Loucy (cell line): Measurements from ENCODE around the gene RERE.

Source experiments
- H2AFZ ChIP-seq: fragments of 200-600 bp; sonication (generic); 2 replicates; pipeline ENCODE4 v1.6.0; 2016; ENCODE audit warnings: antibody characterized with exemption, mild to moderate bottlenecking, low read length, moderate library complexity
- H3F3A ChIP-seq: fragments of 200-600 bp; 2 replicates; pipeline ENCODE4 v1.6.0; 2016; ENCODE audit warnings: antibody characterized with exemption, low read depth, mild to moderate bottlenecking
- H3K27me3 ChIP-seq: fragments of 200-600 bp; sonication (generic); 2 replicates; pipeline ENCODE4 v1.6.1; 2014; ENCODE audit warnings: low read length, mild to moderate bottlenecking; ENCODE audit not compliant: insufficient read depth, poor library complexity, severe bottlenecking
- H3K36me3 ChIP-seq: fragments of 200-600 bp; sonication (generic); 2 replicates; pipeline ENCODE4 v1.6.1; 2016; ENCODE audit warnings: low read length; ENCODE audit not compliant: insufficient read depth
- H3K4me1 ChIP-seq: fragments of 200-600 bp; sonication (generic); 2 replicates; pipeline ENCODE4 v1.5.1; 2014; ENCODE audit warnings: low read length, mild to moderate bottlenecking; ENCODE audit not compliant: insufficient read depth, poor library complexity, severe bottlenecking
- H3K4me2 ChIP-seq: fragments of 200-600 bp; sonication (generic); 2 replicates; pipeline ENCODE4 v1.6.0; 2014; ENCODE audit warnings: antibody characterized with exemption, low read length, low read depth, mild to moderate bottlenecking; ENCODE audit not compliant: poor library complexity, severe bottlenecking
- H3K4me3 ChIP-seq: fragments of 200-600 bp; sonication (generic); 2 replicates; pipeline ENCODE4 v1.5.1; 2014; ENCODE audit warnings: low read length, mild to moderate bottlenecking, mixed read lengths; ENCODE audit not compliant: poor library complexity, severe bottlenecking
- H3K79me2 ChIP-seq: fragments of 200-600 bp; sonication (generic); 2 replicates; pipeline ENCODE4 v1.6.1; 2014; ENCODE audit warnings: low read length; ENCODE audit not compliant: insufficient read depth
- H3K9ac ChIP-seq: fragments of 200-600 bp; sonication (generic); 2 replicates; pipeline ENCODE4 v1.6.0; 2014; ENCODE audit warnings: mild to moderate bottlenecking, low read depth, low read length, moderate library complexity; ENCODE audit not compliant: poor library complexity, severe bottlenecking
- H3K9me2 ChIP-seq: fragments of 200-600 bp; sonication (generic); replicated peaks from 2 replicates; pipeline ENCODE4 v1.6.1; 2016; ENCODE audit warnings: low read depth, low read length, mixed read lengths
- H3K9me3 ChIP-seq: fragments of 200-600 bp; sonication (generic); 2 replicates; pipeline ENCODE4 v1.6.1; 2014; ENCODE audit warnings: mild to moderate bottlenecking, antibody characterized with exemption, low read length, low read depth; ENCODE audit not compliant: insufficient read depth
- H4K20me1 ChIP-seq: fragments of 200-600 bp; sonication (generic); 2 replicates; pipeline ENCODE4 v1.6.0; 2014; ENCODE audit warnings: antibody characterized with exemption, low read length, mild to moderate bottlenecking; ENCODE audit not compliant: insufficient read depth, poor library complexity, severe bottlenecking
- CTCF ChIP-seq: fragments of 200-600 bp; sonication (generic); conservative IDR thresholded peaks from 2 replicates; pipeline ENCODE4 v1.5.1; 2014; ENCODE audit warnings: mild to moderate bottlenecking, antibody characterized with exemption, low read length
- EZH2phosphoT487 ChIP-seq: fragments of 200-600 bp; IDR thresholded peaks from 2 replicates; pipeline ENCODE4 v1.6.1; 2018; ENCODE audit warnings: antibody characterized with exemption, mild to moderate bottlenecking, moderate library complexity, borderline replicate concordance

The RERE gene

DNA sequence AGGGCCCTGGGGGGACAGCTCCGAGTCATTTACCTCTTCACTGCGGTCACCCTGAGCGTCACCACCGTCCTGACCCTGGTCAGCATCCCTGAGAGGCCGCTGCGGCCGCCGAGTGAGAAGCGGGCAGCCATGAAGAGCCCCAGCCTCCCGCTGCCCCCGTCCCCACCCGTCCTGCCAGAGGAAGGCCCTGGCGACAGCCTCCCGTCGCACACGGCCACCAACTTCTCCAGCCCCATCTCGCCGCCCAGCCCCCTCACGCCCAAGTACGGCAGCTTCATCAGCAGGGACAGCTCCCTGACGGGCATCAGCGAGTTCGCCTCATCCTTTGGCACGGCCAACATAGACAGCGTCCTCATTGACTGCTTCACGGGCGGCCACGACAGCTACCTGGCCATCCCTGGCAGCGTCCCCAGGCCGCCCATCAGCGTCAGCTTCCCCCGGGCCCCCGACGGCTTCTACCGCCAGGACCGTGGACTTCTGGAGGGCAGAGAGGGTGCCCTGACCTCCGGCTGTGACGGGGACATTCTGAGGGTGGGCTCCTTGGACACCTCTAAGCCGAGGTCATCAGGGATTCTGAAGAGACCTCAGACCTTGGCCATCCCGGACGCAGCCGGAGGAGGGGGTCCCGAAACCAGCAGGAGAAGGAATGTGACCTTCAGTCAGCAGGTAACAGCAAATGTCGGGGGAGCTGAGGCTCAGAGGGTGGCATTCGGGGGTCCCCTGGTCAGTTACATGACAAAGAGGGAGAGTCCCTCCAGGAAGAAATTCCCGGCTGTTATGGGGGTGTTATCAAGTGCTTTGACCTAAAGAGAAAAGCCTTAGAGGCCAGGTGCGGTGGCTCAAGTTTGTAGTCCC, 486.9 kb downstream of the RERE start:
- H3K4me2 ChIP-seq, result no peak overlapping the region
- H3F3A ChIP-seq, result no peaks in the 10 kb centered on the region
- H3K4me1 ChIP-seq, result no peaks in the 10 kb centered on the region
- no peaks in the 10 kb centered on the region for H3K9me2 ChIP-seq
- no peaks in the 10 kb centered on the region for H3K36me3 ChIP-seq
- H3K9me3 ChIP-seq, result no peaks in the 10 kb centered on the region
- H3K27me3 ChIP-seq, result no peaks in the 10 kb centered on the region
- no peak overlapping the region for H3K9ac ChIP-seq
- H4K20me1 ChIP-seq, result no peaks in the 10 kb centered on the region
- H2AFZ ChIP-seq, result no peak overlapping the region
- H3K4me3 ChIP-seq, result no peak overlapping the region
- no peaks in the 10 kb centered on the region for H3K79me2 ChIP-seq
- TF ChIP-seq EZH2phosphoT487 (no peak), CTCF (no peak)

GRCh38 chr1:8329858-8330257, 487.6 kb downstream of the RERE start:
- Histone ChIP-seq H3F3A (no peaks in the 10 kb centered on the region), H3K27me3 (no peaks in the 10 kb centered on the region), H3K79me2 (no peaks in the 10 kb centered on the region), H3K9ac (no peak overlapping the region), H3K36me3 (no peaks in the 10 kb centered on the region), H3K9me3 (no peaks in the 10 kb centered on the region), H3K9me2 (no peaks in the 10 kb centered on the region), H2AFZ (no peak overlapping the region), H3K4me2 (no peak overlapping the region), H3K4me3 (no peak overlapping the region), H4K20me1 (no peaks in the 10 kb centered on the region), H3K4me1 (no peaks in the 10 kb centered on the region)
- TF ChIP-seq EZH2phosphoT487 (no peak), CTCF (no peak)

DNA sequence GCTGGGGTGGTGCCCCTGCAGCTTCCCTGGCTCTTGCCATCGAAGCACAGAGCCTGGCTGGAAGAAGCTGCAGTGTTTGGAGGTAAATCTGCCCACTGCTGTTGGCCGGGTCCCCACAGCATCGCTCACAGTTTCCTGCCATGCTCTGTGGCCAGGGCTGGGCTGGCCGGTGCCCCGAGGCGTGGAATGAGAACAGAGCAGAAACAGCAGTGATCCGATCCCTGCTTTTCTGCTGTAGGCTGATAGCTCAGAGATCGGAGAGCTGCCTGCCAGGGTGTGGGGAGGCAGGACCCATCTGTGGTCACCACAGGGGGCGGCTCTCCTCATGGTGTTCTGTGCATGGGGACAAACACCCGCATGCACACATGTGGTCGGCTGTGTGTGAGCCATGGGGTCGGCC, 488.0 kb downstream of the RERE start:
- H3K9me3 ChIP-seq, result no peaks in the 10 kb centered on the region
- H3K4me3 ChIP-seq, result no peak overlapping the region
- H3K27me3 ChIP-seq, result no peaks in the 10 kb centered on the region
- TF ChIP-seq EZH2phosphoT487 (no peak), CTCF (no peak)
- no peaks in the 10 kb centered on the region for H3K79me2 ChIP-seq
- H2AFZ ChIP-seq, result no peak overlapping the region
- no peaks in the 10 kb centered on the region for H3K4me1 ChIP-seq
- H3K4me2 ChIP-seq, result no peak overlapping the region
- H4K20me1 ChIP-seq, result no peaks in the 10 kb centered on the region
- no peak overlapping the region for H3K9ac ChIP-seq
- no peaks in the 10 kb centered on the region for H3F3A ChIP-seq
- no peaks in the 10 kb centered on the region for H3K36me3 ChIP-seq
- no peaks in the 10 kb centered on the region for H3K9me2 ChIP-seq
